Fibroblast of lung (primary cell): ENCODE data around the gene LRRC26. TPM values are rescaled to one million over a fixed set of nuclear protein-coding genes. Genes with fewer than 3 reads are reported as not detected.
A peak's percentile ranks its signal among the peaks of the same experiment; 100 is the strongest.

Experiments used
- DNase-seq, 2 donors: peaks; one replicate each; pipeline versions ENCODE4 v3.0.0 to v3.0.0-alpha.2; 2010; ENCODE audit warnings: low read depth in 2 of 2
- H2AFZ ChIP-seq: 2 replicates; pipeline ENCODE4 v1.5.1; 2012; ENCODE audit warnings: low read length, control low read depth, inconsistent platforms
- H3K27ac ChIP-seq: 2 replicates; pipeline ENCODE4 v1.5.1; 2011; ENCODE audit warnings: low read length, control low read depth; ENCODE audit not compliant: insufficient read depth
- H3K27me3 ChIP-seq: 2 replicates; pipeline ENCODE4 v1.5.1; 2011; ENCODE audit warnings: mild to moderate bottlenecking, low read length; ENCODE audit not compliant: control insufficient read depth, insufficient read depth
- H3K36me3 ChIP-seq: 2 replicates; pipeline ENCODE4 v1.5.1; 2011; ENCODE audit warnings: low read length; ENCODE audit not compliant: control insufficient read depth, insufficient read depth
- H3K4me1 ChIP-seq: 2 replicates; pipeline ENCODE4 v1.5.1; 2011; ENCODE audit warnings: low read length; ENCODE audit not compliant: control insufficient read depth, insufficient read depth; ENCODE audit errors: extremely low read depth
- H3K4me2 ChIP-seq: 2 replicates; pipeline ENCODE4 v1.5.1; 2011; ENCODE audit warnings: low read length, control low read depth; ENCODE audit not compliant: insufficient read depth; ENCODE audit errors: extremely low read depth
- H3K4me3 ChIP-seq, 4 experiments: fragments of 200-600 bp in 1 of 4; sonication (generic) in 1 of 4; replicated peaks in 1 of 4; 2 replicates each; pipeline ENCODE4 v1.5.1; 2011 to 2016; ENCODE audit warnings: low read length in 4 of 4, low read depth in 3 of 4, mild to moderate bottlenecking in 3 of 4, control low read depth in 2 of 4, inconsistent platforms in 1 of 4, mixed read lengths in 1 of 4; ENCODE audit not compliant: insufficient read depth in 1 of 4; ENCODE audit errors: control extremely low read depth in 1 of 4
- H3K79me2 ChIP-seq: 2 replicates; pipeline ENCODE4 v1.5.1; 2012; ENCODE audit warnings: mild to moderate bottlenecking, low read length, inconsistent platforms; ENCODE audit not compliant: control insufficient read depth, insufficient read depth
- H3K9ac ChIP-seq: 2 replicates; pipeline ENCODE4 v1.5.1; 2011; ENCODE audit warnings: mild to moderate bottlenecking, low read length, control low read depth; ENCODE audit not compliant: insufficient read depth
- H3K9me3 ChIP-seq: 2 replicates; pipeline ENCODE4 v1.5.1; 2012; ENCODE audit warnings: low read depth, low read length; ENCODE audit not compliant: control insufficient read depth, insufficient read depth
- H4K20me1 ChIP-seq: 2 replicates; pipeline ENCODE4 v1.5.1; 2011; ENCODE audit warnings: low read length; ENCODE audit not compliant: control insufficient read depth, insufficient read depth; ENCODE audit errors: extremely low read depth
- EZH2 ChIP-seq: IDR thresholded peaks from 2 replicates; pipeline ENCODE4 v1.5.1; 2012; ENCODE audit warnings: low read length, control low read depth, mild to moderate bottlenecking; ENCODE audit errors: missing control alignments
- polyA plus RNA-seq, 2 donors: library from polyadenylated mRNA; depleted of rRNA in 1 of 2; stranded (reverse) in 1 of 2; unstranded in 1 of 2; fragments of >200 nt; gene quantifications; 2 replicates each; pipeline ENCODE4 v1.2.1, GENCODE V29; 2011 to 2012; ENCODE audit warnings: missing spikeins in 1 of 2
- total RNA-seq: library from RNA; depleted of rRNA; stranded (reverse); fragments of >200 nt; gene quantifications from 2 replicates; pipeline ENCODE4 v1.2.1, GENCODE V29; 2014
- TF ChIP-seq, protein P1 (sequence below), 2 donors: IDR thresholded peaks in 1 of 2; conservative IDR thresholded peaks in 1 of 2; 1 replicate in 1 of 2; 2 replicates in 1 of 2; pipeline ENCODE4 v1.5.1; 2011 to 2012; ENCODE audit warnings: low read length in 2 of 2, control low read depth in 1 of 2, inconsistent platforms in 1 of 2, low read depth in 1 of 2, mild to moderate bottlenecking in 1 of 2

The LRRC26 gene
- total and polyA plus RNA-seq, 2 donors (not counting 1 experiment from before 2014, with no cell fraction given) = not detected

GRCh38 chr9:137163805-137164204 lies 6.0 kb downstream of the LRRC26 start:
- H4K20me1 ChIP-seq = no peaks in the 10 kb centered on the region
- H3K79me2 ChIP-seq = no peaks in the 10 kb centered on the region
- no peak overlapping the region for H3K4me3 ChIP-seq
- DNase-seq = no peak
- H3K4me1 ChIP-seq = no peaks in the 10 kb centered on the region
- TF ChIP-seq, protein P1, sequence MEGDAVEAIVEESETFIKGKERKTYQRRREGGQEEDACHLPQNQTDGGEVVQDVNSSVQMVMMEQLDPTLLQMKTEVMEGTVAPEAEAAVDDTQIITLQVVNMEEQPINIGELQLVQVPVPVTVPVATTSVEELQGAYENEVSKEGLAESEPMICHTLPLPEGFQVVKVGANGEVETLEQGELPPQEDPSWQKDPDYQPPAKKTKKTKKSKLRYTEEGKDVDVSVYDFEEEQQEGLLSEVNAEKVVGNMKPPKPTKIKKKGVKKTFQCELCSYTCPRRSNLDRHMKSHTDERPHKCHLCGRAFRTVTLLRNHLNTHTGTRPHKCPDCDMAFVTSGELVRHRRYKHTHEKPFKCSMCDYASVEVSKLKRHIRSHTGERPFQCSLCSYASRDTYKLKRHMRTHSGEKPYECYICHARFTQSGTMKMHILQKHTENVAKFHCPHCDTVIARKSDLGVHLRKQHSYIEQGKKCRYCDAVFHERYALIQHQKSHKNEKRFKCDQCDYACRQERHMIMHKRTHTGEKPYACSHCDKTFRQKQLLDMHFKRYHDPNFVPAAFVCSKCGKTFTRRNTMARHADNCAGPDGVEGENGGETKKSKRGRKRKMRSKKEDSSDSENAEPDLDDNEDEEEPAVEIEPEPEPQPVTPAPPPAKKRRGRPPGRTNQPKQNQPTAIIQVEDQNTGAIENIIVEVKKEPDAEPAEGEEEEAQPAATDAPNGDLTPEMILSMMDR (conservative IDR thresholded peaks at IDR 0.05 in 1 of 2, IDR thresholded peaks at IDR 0.05 in 1 of 2; ENCODE audit: low read depth in 1 of 2, low read length in 2 of 2) = no peak
- TF ChIP-seq EZH2 = no peak
- H3K36me3 ChIP-seq = no peaks in the 10 kb centered on the region
- H3K4me2 ChIP-seq = no peak overlapping the region
- H3K9ac ChIP-seq = no peak overlapping the region
- no peak overlapping the region for H3K27ac ChIP-seq
- H3K9me3 ChIP-seq = no peaks in the 10 kb centered on the region
- H2AFZ ChIP-seq = no peak overlapping the region
- peaks cover 43% of the 10 kb centered on the region for H3K27me3 ChIP-seq

DNA sequence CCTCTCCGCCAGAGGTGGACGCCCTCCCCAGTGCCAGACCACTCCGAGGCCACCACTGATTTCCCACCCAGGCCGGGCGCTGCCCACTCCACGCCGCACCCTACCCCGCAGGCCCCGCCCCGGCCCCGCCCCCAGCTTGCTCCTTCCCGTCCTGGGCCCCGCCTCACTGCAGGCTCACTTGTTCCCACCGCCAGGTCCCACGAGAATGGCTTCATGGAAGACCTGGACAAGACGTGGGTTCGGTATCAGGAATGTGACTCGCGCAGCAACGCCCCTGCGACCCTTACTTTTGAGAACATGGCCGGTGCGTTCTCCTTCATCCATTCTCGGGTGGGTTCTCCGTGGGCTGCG lies 6.5 kb downstream of the LRRC26 start:
- H3K9me3 ChIP-seq = no peaks in the 10 kb centered on the region
- peak overlapping the region; percentile 59 for H3K4me2 ChIP-seq
- no peaks in the 10 kb centered on the region for H3K79me2 ChIP-seq
- TF ChIP-seq EZH2 = peak; percentile 15
- TF ChIP-seq, protein P1 (conservative IDR thresholded peaks at IDR 0.05 in 1 of 2, IDR thresholded peaks at IDR 0.05 in 1 of 2; ENCODE audit: low read depth in 1 of 2, low read length in 2 of 2) = no peak
- H4K20me1 ChIP-seq = no peaks in the 10 kb centered on the region
- DNase-seq = no peak
- H2AFZ ChIP-seq = peak overlapping the region; percentile 30
- H3K4me3 ChIP-seq = peak overlapping the region in 2 of 4 experiments; percentile 7 to 17
- no peaks in the 10 kb centered on the region for H3K4me1 ChIP-seq
- no peak overlapping the region for H3K9ac ChIP-seq
- peaks cover 46% of the 10 kb centered on the region for H3K27me3 ChIP-seq
- no peaks in the 10 kb centered on the region for H3K36me3 ChIP-seq
- H3K27ac ChIP-seq = no peak overlapping the region

DNA sequence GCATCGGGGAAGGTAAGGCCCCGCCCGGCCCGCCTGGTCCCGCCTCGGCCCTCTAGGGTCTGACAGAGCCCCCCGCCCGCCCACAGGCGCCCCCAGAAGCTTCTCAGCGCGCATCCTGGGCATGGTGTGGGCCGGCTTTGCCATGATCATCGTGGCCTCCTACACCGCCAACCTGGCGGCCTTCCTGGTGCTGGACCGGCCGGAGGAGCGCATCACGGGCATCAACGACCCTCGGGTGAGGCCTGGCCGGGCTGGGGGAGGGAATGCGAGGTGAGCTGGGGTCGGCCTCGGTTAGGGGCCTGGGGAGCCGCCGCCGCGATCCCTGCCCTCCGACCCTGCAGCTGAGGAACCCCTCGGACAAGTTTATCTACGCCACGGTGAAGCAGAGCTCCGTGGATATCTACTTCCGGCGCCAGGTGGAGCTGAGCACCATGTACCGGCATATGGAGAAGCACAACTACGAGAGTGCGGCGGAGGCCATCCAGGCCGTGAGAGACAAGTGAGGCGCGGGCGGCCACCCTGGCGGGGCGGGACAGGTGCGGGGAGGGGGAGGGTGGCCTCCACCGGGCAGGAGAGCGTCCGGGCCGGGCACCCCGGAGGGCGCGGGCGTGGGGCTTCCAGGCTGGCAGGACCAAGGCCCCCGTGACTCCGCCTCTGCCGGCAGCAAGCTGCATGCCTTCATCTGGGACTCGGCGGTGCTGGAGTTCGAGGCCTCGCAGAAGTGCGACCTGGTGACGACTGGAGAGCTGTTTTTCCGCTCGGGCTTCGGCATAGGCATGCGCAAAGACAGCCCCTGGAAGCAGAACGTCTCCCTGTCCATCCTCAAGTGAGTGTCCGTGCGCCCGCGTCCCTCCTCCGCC lies 7.1 kb downstream of the LRRC26 start:
- H3K79me2 ChIP-seq = no peaks in the 10 kb centered on the region
- no peak for DNase-seq
- H3K9me3 ChIP-seq = no peaks in the 10 kb centered on the region
- TF ChIP-seq EZH2 = peak; percentile 89
- TF ChIP-seq, protein P1 (conservative IDR thresholded peaks at IDR 0.05 in 1 of 2, IDR thresholded peaks at IDR 0.05 in 1 of 2; ENCODE audit: low read depth in 1 of 2, low read length in 2 of 2) = no peak
- no peak overlapping the region for H3K27ac ChIP-seq
- peak overlapping the region; percentile 59 for H3K4me2 ChIP-seq
- peak overlapping the region; percentile 30 for H2AFZ ChIP-seq
- no peaks in the 10 kb centered on the region for H3K36me3 ChIP-seq
- H3K4me1 ChIP-seq = no peaks in the 10 kb centered on the region
- no peak overlapping the region for H3K9ac ChIP-seq
- H3K4me3 ChIP-seq = peak overlapping the region in 2 of 4 experiments; percentile 7 to 17
- H4K20me1 ChIP-seq = no peaks in the 10 kb centered on the region
- H3K27me3 ChIP-seq = peaks cover 44% of the 10 kb centered on the region
